DMS153 treated with DMSO at 0.1 percent for 48 hours (cell line): ENCODE measurements around the gene GADD45B.
"Not testable (repeated sequence)": the region's sequence is repeated elsewhere in the genome, so short reads cannot be mapped to it uniquely, and the experiment has no call there.

ENCODE experiments used
- DNase-seq: peaks from one replicate; lab custom pipeline; 2025; ENCODE audit not compliant: unreplicated experiment; lab: John Stamatoyannopoulos, UW

Gene GADD45B

DNA sequence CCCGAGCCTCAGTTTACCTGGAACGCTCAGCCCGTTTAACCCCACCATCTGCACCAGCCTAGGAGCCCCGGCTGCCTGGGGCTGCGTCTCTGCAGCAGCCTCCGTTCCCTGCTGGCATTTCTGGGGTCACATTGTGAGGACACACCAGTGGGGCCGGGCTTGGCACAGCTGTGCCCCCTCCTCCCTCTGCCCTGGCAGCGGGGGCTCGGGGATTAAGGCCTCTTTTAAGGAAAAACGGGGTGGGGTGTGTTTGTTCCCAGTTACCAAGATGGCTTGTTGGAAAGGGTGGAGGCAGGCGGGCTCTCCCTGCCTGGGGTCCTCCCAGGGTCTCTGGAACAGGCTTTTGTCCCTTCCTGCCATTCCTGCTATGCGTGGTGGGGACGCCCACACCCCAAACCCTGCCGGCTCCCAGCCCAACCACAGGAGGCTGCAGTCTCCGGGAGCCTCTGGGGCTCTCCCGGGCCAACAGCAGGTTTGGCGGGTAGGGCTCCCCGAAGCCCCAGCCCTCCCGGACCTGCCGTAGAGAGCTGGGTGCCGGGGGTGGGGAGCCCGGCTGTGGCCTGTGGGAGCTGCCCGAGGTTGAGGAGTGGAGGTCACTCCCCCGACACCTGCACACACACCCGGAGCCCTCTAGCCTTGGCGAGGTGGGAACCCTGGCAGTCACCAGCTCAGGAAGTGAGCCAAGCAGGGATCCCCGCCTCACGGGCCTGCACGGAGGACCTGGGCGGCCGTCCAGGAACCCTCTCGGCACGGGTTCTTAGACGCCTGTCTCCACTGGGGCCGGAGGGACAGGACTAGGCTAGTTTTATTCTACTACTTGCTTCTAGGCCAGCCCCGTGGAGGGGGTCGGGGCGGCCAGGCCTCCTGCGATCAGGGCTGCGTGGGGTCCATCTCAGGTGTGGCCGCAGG, 36.9 kb downstream of the GADD45B start:
- DNase-seq, result no peak

DNA sequence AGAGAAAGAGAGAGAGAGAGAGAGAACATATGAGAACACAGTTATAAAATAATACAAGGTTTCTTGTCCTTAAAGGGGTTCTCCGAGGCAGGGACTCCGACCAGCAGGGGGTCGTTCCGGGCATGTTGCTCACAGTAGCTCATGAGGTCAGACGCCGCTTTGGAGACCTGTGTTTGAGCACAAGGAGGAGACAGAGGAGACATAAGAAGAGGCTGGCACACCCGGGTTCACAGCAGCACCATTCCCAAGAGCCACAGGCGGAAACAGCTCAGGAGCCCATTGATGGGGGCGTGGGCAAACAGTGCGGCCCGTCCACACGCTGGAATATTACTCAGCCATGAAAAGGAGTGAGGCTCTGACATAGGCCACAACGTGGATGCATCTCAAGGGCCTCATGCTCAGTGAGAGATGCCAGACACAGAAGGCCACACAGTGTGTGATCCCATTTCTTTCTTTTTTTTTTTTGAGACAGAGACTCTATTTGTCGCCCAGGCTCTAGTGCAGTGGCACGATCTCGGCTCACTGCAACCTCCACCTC, 39.1 kb downstream of the GADD45B start:
- no peak for DNase-seq

DNA sequence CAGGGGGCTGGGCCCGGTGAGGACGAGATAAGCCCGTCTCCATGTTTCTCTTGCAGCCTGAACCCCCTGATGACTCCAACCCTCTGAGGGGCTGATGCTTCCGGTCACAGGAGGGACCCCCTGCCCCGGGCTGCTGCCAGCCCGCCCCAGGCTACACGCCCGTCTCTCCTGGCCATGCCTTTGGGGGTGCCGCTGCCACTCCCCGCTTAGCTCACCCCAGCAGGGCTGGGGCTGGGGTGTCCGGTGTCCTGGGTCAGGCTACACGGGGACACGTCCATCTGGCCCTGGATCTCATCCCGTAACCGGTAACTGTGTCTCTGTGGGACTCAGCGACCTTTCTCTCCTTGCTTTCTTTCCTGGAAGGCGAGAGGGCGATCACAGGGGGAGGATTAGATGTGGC, 40.8 kb downstream of the GADD45B start:
- DNase-seq, result no peak

- no peak for DNase-seq
These were observed 42.1 kb downstream of the GADD45B start for GRCh38 chr19:2517881-2518601.

DNA sequence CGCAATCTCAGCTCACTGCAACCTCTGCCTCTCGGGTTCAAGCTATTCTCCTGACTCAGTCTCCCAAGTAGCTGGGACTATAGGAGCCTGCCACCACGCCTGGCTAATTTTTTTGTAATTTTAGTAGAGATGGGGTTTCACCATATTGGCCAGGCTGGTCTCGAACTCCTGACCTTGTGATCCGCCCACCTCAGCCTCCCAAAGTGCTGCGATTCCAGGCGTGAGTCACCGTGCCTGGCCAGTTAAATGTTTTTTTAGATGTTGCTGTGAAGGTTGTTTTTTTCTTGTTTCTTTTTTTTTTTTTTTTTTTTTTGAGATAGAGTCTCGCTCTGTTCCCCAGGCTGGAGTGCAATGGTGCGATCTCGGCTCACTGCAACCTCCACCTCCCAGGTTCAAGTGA, 42.9 kb downstream of the GADD45B start:
- not testable (repeated sequence) for DNase-seq

DNA sequence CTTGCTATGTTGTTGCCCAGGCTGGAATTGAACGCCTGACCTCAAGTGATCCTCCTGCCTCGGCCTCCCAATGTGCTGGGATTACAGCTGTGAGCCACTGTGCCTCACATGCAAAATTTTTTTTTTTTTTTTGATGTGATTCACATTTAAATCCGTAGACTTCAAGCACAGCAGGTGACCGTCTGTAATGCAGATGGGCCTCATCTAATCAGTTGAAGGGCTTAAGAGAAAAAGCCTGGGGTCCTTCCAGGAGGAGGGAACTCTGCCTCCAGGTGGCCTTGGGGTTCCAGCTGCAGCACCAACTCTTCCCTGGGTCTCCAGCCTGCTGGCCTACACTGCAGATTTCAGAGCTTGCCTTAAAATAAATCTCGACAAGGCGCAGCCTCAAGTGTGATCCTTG, 43.6 kb downstream of the GADD45B start:
- no peak for DNase-seq

DNA sequence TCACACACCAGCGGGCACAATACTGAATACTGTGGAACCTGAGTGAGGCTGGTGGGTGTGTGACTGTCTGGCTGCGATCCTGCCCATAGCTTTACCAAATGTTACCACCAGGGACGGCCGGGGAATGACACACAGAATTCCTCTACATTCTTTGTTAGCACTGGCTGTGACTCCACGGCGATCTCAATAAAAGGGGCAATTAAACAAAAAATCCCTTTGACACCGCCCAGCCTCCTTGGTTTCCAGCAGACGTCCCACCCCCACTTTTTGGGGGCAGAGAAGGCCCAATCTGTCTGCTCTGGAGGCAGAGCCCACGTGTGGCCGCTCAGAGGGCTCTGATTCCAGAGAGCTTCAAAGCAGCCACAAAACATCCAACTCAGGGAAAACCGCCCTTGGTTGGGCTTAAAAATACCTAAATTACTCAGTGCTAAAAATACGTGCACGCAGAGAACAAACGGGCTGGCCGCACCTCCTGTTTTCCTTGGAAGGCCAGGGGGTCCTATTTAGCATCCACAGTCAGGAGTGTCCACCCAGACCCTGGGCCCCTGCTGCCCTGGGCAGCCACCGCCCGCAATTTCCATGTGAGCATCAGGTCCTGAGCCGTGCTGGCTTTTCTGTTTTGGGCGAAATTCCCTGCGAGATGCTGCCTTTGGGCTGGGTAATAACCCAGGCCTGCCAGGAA, 47.8 kb downstream of the GADD45B start:
- no peak for DNase-seq

- no peak for DNase-seq
These were observed 48.5 kb downstream of the GADD45B start for GRCh38 chr19:2524361-2524839.

- DNase-seq, result no peak
These were observed 49.2 kb downstream of the GADD45B start for GRCh38 chr19:2524840-2525723.

- no peak for DNase-seq
These were observed 51.2 kb downstream of the GADD45B start for GRCh38 chr19:2527171-2527570.

GRCh38 chr19:2527686-2528085, 51.8 kb downstream of the GADD45B start:
- no peak for DNase-seq
